Mesenchymal stem cell (in vitro differentiated cells and primary cell): ENCODE results near the gene CRELD1.
A peak's percentile ranks its signal among the peaks of the same experiment; 100 is the strongest.

Experiments
- DNase-seq: peaks from one replicate; pipeline ENCODE4 v3.0.0-alpha.2; 2013
- H2AFZ ChIP-seq: one replicate; pipeline ENCODE4 v1.6.1; 2013; ENCODE audit warnings: low read depth, mild to moderate bottlenecking, control low read depth, inconsistent platforms, low read length, moderate library complexity
- H2AK5ac ChIP-seq: 2 replicates; pipeline ENCODE4 v1.6.1; 2013; ENCODE audit warnings: low read length, moderate library complexity, mild to moderate bottlenecking, inconsistent platforms; ENCODE audit not compliant: severe bottlenecking
- H2BK120ac ChIP-seq: one replicate; pipeline ENCODE4 v1.6.1; 2013; ENCODE audit warnings: low read depth, mild to moderate bottlenecking, inconsistent platforms, low read length, moderate library complexity
- H2BK12ac ChIP-seq, 2 experiments: one replicate each; pipeline ENCODE4 v1.6.1; 2013; ENCODE audit warnings: inconsistent platforms in 2 of 2, low read length in 2 of 2, mild to moderate bottlenecking in 2 of 2, moderate library complexity in 2 of 2, control low read depth in 1 of 2
- H2BK15ac ChIP-seq: one replicate; pipeline ENCODE4 v1.6.1; 2013; ENCODE audit warnings: mild to moderate bottlenecking, low read depth, inconsistent platforms; ENCODE audit not compliant: poor library complexity, severe bottlenecking
- H2BK5ac ChIP-seq: 2 replicates; pipeline ENCODE4 v1.6.1; 2013; ENCODE audit warnings: low read depth, mild to moderate bottlenecking, low read length, control low read depth, inconsistent platforms; ENCODE audit not compliant: poor library complexity, severe bottlenecking
- H3K14ac ChIP-seq, 2 experiments: one replicate each; pipeline ENCODE4 v1.6.1; 2013; ENCODE audit warnings: inconsistent platforms in 2 of 2, low read length in 2 of 2, control low read depth in 1 of 2, mild to moderate bottlenecking in 1 of 2, moderate library complexity in 1 of 2
- H3K18ac ChIP-seq, 2 experiments: one replicate each; pipeline ENCODE4 v1.6.1; 2013; ENCODE audit warnings: inconsistent platforms in 2 of 2, low read length in 2 of 2, control low read depth in 1 of 2, low read depth in 1 of 2, mild to moderate bottlenecking in 1 of 2
- H3K23ac ChIP-seq, 2 experiments: one replicate each; pipeline ENCODE4 v1.6.1; 2013; ENCODE audit warnings: inconsistent platforms in 2 of 2, low read length in 2 of 2, mild to moderate bottlenecking in 2 of 2, moderate library complexity in 2 of 2, control low read depth in 1 of 2
- H3K27ac ChIP-seq: 2 replicates; pipeline ENCODE4 v1.5.1; 2013; ENCODE audit warnings: mild to moderate bottlenecking, moderate library complexity, low read length, control low read depth, inconsistent platforms; ENCODE audit not compliant: poor library complexity, severe bottlenecking
- H3K27me3 ChIP-seq, 2 experiments: 2 replicates each; pipeline versions ENCODE4 v1.6.1 to v1.7.0; 2013; ENCODE audit warnings: low read length in 2 of 2, mild to moderate bottlenecking in 2 of 2, moderate library complexity in 2 of 2, control low read depth in 1 of 2, inconsistent platforms in 1 of 2; ENCODE audit not compliant: control insufficient read depth in 1 of 2, insufficient read depth in 1 of 2
- H3K36me3 ChIP-seq, 2 experiments: 2 replicates each; pipeline versions ENCODE4 v1.6.1 to v1.7.0; 2013; ENCODE audit warnings: low read length in 2 of 2, control low read depth in 1 of 2, inconsistent platforms in 1 of 2, low read depth in 1 of 2, mild to moderate bottlenecking in 1 of 2; ENCODE audit not compliant: insufficient read depth in 2 of 2, control insufficient read depth in 1 of 2
- H3K4ac ChIP-seq, 2 experiments: one replicate each; pipeline ENCODE4 v1.6.1; 2013; ENCODE audit warnings: inconsistent platforms in 2 of 2, low read length in 2 of 2, mild to moderate bottlenecking in 2 of 2, moderate library complexity in 2 of 2, control low read depth in 1 of 2, low read depth in 1 of 2
- H3K4me1 ChIP-seq: 2 replicates; pipeline ENCODE4 v1.6.1; 2013; ENCODE audit warnings: low read depth, low read length, control low read depth; ENCODE audit not compliant: control insufficient read depth, insufficient read depth
- H3K4me2 ChIP-seq: 2 replicates; pipeline ENCODE4 v1.6.1; 2013; ENCODE audit warnings: low read length, mild to moderate bottlenecking, inconsistent platforms; ENCODE audit not compliant: poor library complexity, severe bottlenecking
- H3K4me3 ChIP-seq, 2 experiments: 2 replicates each; pipeline versions ENCODE4 v1.5.1 to v1.7.0; 2013; ENCODE audit warnings: low read length in 2 of 2, mild to moderate bottlenecking in 2 of 2, control low read depth in 1 of 2, low read depth in 1 of 2; ENCODE audit not compliant: insufficient read depth in 1 of 2
- H3K79me1 ChIP-seq: replicated peaks from 2 replicates; pipeline ENCODE4 v1.6.1; 2013; ENCODE audit warnings: mild to moderate bottlenecking, control low read depth, low read length, inconsistent platforms; ENCODE audit not compliant: poor library complexity, severe bottlenecking
- H3K9ac ChIP-seq: 2 replicates; pipeline ENCODE4 v1.7.0; 2013; ENCODE audit warnings: mild to moderate bottlenecking, low read length, moderate library complexity
- H3K9me3 ChIP-seq: 2 replicates; pipeline ENCODE4 v1.7.0; 2013; ENCODE audit warnings: mild to moderate bottlenecking, low read length; ENCODE audit not compliant: control insufficient read depth
- H4K8ac ChIP-seq: one replicate; pipeline ENCODE4 v1.6.1; 2013; ENCODE audit warnings: inconsistent platforms, mild to moderate bottlenecking, low read length, moderate library complexity
- H4K91ac ChIP-seq: one replicate; pipeline ENCODE4 v1.6.1; 2013; ENCODE audit warnings: mild to moderate bottlenecking, low read length, inconsistent platforms
- WGBS: methylation state at CpG from one replicate; pipeline ENCODE4 v1.1.7; 2013; ENCODE audit warnings: mixed read lengths; 5-methylcytosine and 5-hydroxymethylcytosine counted together

Gene CRELD1

GRCh38 chr3:9949115-9949514, 15.5 kb downstream of the CRELD1 start:
- Histone ChIP-seq H4K8ac (no peak overlapping the region), H4K91ac (no peak overlapping the region), H3K9me3 (no peaks in the 10 kb centered on the region), H2AK5ac (no peak overlapping the region), H3K4me2 (no peak overlapping the region), H2BK120ac (no peak overlapping the region), H3K27me3 (no peaks in the 10 kb centered on the region), H3K9ac (no peak overlapping the region), H3K36me3 (peaks cover 20 to 29% of the 10 kb centered on the region in 2 experiments), H3K4ac (no peak overlapping the region), H2AFZ (no peak overlapping the region), H3K4me1 (peaks cover 34% of the 10 kb centered on the region), H2BK5ac (no peak overlapping the region), H3K79me1 (peaks cover 12% of the 10 kb centered on the region), H3K18ac (no peak overlapping the region), H2BK12ac (no peak overlapping the region), H3K23ac (no peak overlapping the region), H3K4me3 (no peak overlapping the region), H3K27ac (no peak overlapping the region), H3K14ac (no peak overlapping the region), H2BK15ac (no peak overlapping the region)
- 94% methylated on average over 7 of the region's 7 CpGs for WGBS
- no peak for DNase-seq

GRCh38 chr3:9949626-9950025, 16.0 kb downstream of the CRELD1 start:
- Histone ChIP-seq H3K23ac (no peak overlapping the region), H3K9me3 (no peaks in the 10 kb centered on the region), H3K4me3 (no peak overlapping the region), H2BK5ac (no peak overlapping the region), H3K79me1 (peaks cover 10% of the 10 kb centered on the region), H3K27me3 (no peaks in the 10 kb centered on the region), H3K18ac (no peak overlapping the region), H3K4me2 (no peak overlapping the region), H3K9ac (no peak overlapping the region), H4K91ac (no peak overlapping the region), H2AK5ac (no peak overlapping the region), H2BK15ac (no peak overlapping the region), H3K14ac (no peak overlapping the region), H2BK12ac (no peak overlapping the region), H3K27ac (no peak overlapping the region), H3K4me1 (peaks cover 32% of the 10 kb centered on the region), H3K36me3 (peaks cover 15 to 24% of the 10 kb centered on the region in 2 experiments), H2BK120ac (no peak overlapping the region), H2AFZ (no peak overlapping the region), H3K4ac (no peak overlapping the region), H4K8ac (no peak overlapping the region)
- DNase-seq = no peak
- 83% methylated on average over 9 of the region's 9 CpGs for WGBS

GRCh38 chr3:9951126-9951525, 17.5 kb downstream of the CRELD1 start:
- no peak overlapping the region for H2BK15ac ChIP-seq
- H2BK120ac ChIP-seq = no peak overlapping the region
- H3K14ac ChIP-seq = no peak overlapping the region
- no peak overlapping the region for H2BK5ac ChIP-seq
- 82% methylated on average over 7 of the region's 7 CpGs for WGBS
- H3K4me3 ChIP-seq = peak overlapping the region in 1 of 2 experiments; percentile 84
- peaks cover 32% of the 10 kb centered on the region for H3K4me1 ChIP-seq
- no peak overlapping the region for H3K4ac ChIP-seq
- no peak overlapping the region for H4K8ac ChIP-seq
- peak overlapping the region; percentile 77 for H3K9ac ChIP-seq
- no peaks in the 10 kb centered on the region for H3K27me3 ChIP-seq
- H3K9me3 ChIP-seq = no peaks in the 10 kb centered on the region
- H3K36me3 ChIP-seq = peaks cover 15 to 23% of the 10 kb centered on the region in 2 experiments
- H3K23ac ChIP-seq = no peak overlapping the region
- no peak overlapping the region for H3K18ac ChIP-seq
- no peak overlapping the region for H4K91ac ChIP-seq
- H3K79me1 ChIP-seq = peaks cover 10% of the 10 kb centered on the region
- no peak overlapping the region for H2BK12ac ChIP-seq
- no peak overlapping the region for H3K27ac ChIP-seq
- no peak overlapping the region for H2AK5ac ChIP-seq
- DNase-seq = no peak
- H2AFZ ChIP-seq = no peak overlapping the region
- no peak overlapping the region for H3K4me2 ChIP-seq

GRCh38 chr3:9951598-9951961, 17.9 kb downstream of the CRELD1 start:
- no peaks in the 10 kb centered on the region for H3K27me3 ChIP-seq
- no peak overlapping the region for H2BK15ac ChIP-seq
- H3K36me3 ChIP-seq = peaks cover 15 to 23% of the 10 kb centered on the region in 2 experiments
- peak overlapping the region in 1 of 2 experiments; percentile 85 for H3K18ac ChIP-seq
- H3K79me1 ChIP-seq = peaks cover 10% of the 10 kb centered on the region
- H3K27ac ChIP-seq = no peak overlapping the region
- H2BK12ac ChIP-seq = no peak overlapping the region
- H3K4me1 ChIP-seq = peaks cover 27% of the 10 kb centered on the region
- no peaks in the 10 kb centered on the region for H3K9me3 ChIP-seq
- H3K14ac ChIP-seq = peak overlapping the region in 1 of 2 experiments; percentile 36
- no peak overlapping the region for H3K23ac ChIP-seq
- no peak overlapping the region for H2BK5ac ChIP-seq
- DNase-seq = no peak
- H2BK120ac ChIP-seq = no peak overlapping the region
- H2AK5ac ChIP-seq = no peak overlapping the region
- peak overlapping the region; percentile 77 for H3K9ac ChIP-seq
- no peak overlapping the region for H3K4ac ChIP-seq
- peak overlapping the region; percentile 96 for H3K4me2 ChIP-seq
- peak overlapping the region; percentile 89 for H2AFZ ChIP-seq
- H3K4me3 ChIP-seq = peak overlapping the region; percentile 84 to 90
- WGBS = 49% methylated on average over 10 of the region's 10 CpGs
- peak overlapping the region; percentile 86 for H4K8ac ChIP-seq
- no peak overlapping the region for H4K91ac ChIP-seq
